ENCODE measurements around the gene SPOCK2. TPM values are rescaled to one million over a fixed set of nuclear protein-coding genes. Genes with fewer than 3 reads are reported as not detected.
A peak's percentile ranks its signal among the peaks of the same experiment; 100 is the strongest.
"Not testable (repeated sequence)": the region's sequence is repeated elsewhere in the genome, so short reads cannot be mapped to it uniquely, and the experiment has no call there.

Gene SPOCK2
- 1 to 10 TPM; 3.4 to 6.7 (median 5.3) TPM for total RNA-seq

- in situ Hi-C loops (cut with MboI; ENCODE audit: low sequenced_read_pairs in 4 of 4) (no loop called here), intact Hi-C loops (cut with DNase I; ENCODE audit: low total_unique reads) (no loop called here)
- TF ChIP-seq, protein P1, sequence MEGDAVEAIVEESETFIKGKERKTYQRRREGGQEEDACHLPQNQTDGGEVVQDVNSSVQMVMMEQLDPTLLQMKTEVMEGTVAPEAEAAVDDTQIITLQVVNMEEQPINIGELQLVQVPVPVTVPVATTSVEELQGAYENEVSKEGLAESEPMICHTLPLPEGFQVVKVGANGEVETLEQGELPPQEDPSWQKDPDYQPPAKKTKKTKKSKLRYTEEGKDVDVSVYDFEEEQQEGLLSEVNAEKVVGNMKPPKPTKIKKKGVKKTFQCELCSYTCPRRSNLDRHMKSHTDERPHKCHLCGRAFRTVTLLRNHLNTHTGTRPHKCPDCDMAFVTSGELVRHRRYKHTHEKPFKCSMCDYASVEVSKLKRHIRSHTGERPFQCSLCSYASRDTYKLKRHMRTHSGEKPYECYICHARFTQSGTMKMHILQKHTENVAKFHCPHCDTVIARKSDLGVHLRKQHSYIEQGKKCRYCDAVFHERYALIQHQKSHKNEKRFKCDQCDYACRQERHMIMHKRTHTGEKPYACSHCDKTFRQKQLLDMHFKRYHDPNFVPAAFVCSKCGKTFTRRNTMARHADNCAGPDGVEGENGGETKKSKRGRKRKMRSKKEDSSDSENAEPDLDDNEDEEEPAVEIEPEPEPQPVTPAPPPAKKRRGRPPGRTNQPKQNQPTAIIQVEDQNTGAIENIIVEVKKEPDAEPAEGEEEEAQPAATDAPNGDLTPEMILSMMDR (IDR thresholded peaks at IDR 0.05 in 4 of 5, conservative IDR thresholded peaks at IDR 0.05 in 1 of 5), result no peak
- TF ChIP-seq POLR2A (IDR thresholded peaks at IDR 0.05), result no peak
- peak within 1 kb of the TSS; percentile 44 to 53 (median 50) for H3K4me3 ChIP-seq
- DNase-seq, result no peak
- no peaks in the 10 kb centered on the region for H3K36me3 ChIP-seq
- peaks cover 31 to 44% (median 39%) of the 10 kb centered on the region in 3 donors for H3K27me3 ChIP-seq
- peak; percentile 16 to 22 for ATAC-seq
- H3K27ac ChIP-seq, result peak within 1 kb of the TSS; percentile 33 to 68 (median 59)
- H3K4me1 ChIP-seq, result peaks cover 14 to 18% of the 10 kb centered on the region in 2 donors
- H3K9me3 ChIP-seq, result no peaks in the 10 kb centered on the region
Measured at GRCh38 chr10:72087969-72088888, at the start of gene SPOCK2. SPOCK2 (minus strand) TSS chr10:72088551; CDS start chr10:72088328, 223 bp downstream.

GRCh38 chr10:72137583-72137982, 49.2 kb upstream of the SPOCK2 start:
- in situ Hi-C loops (cut with MboI; ENCODE audit: low sequenced_read_pairs in 4 of 4) (loop anchor here in 2 of 4 donors (10.0 to 25.0 kb wide), 2 partner anchors 197 to 200 kb away; no protein-coding TSS in a partner anchor), intact Hi-C loops (cut with DNase I; ENCODE audit: low total_unique reads) (no loop called here)
- H3K27ac ChIP-seq, result no peak overlapping the region

GRCh38 chr10:72136225-72136624, 47.9 kb upstream of the SPOCK2 start:
- H3K4me3 ChIP-seq; H3K27me3 ChIP-seq; H3K36me3 ChIP-seq; H3K9me3 ChIP-seq; ATAC-seq; H3K27ac ChIP-seq; intact Hi-C loops (cut with DNase I; ENCODE audit: low total_unique reads); H3K4me1 ChIP-seq; DNase-seq: not testable (repeated sequence)
- in situ Hi-C loops (cut with MboI; ENCODE audit: low sequenced_read_pairs in 4 of 4), result loop anchor here in 2 of 4 donors (10.0 to 25.0 kb wide), 2 partner anchors 199 to 201 kb away; no protein-coding TSS in a partner anchor

More at GRCh38 chr10:72137583-72137982, 49.2 kb upstream of the SPOCK2 start:
- no peaks in the 10 kb centered on the region for H3K27me3 ChIP-seq
- no peak for DNase-seq
- no peaks in the 10 kb centered on the region for H3K9me3 ChIP-seq
- TF ChIP-seq, protein P1 (IDR thresholded peaks at IDR 0.05 in 4 of 5, conservative IDR thresholded peaks at IDR 0.05 in 1 of 5), result no peak
- TF ChIP-seq POLR2A (IDR thresholded peaks at IDR 0.05), result no peak
- no peak overlapping the region for H3K4me3 ChIP-seq
- no peak for ATAC-seq
- peaks cover 0 to 2% of the 10 kb centered on the region in 2 donors for H3K4me1 ChIP-seq
- H3K36me3 ChIP-seq, result no peaks in the 10 kb centered on the region

GRCh38 chr10:72134785-72135767, 46.7 kb upstream of the SPOCK2 start:
- no peak for ATAC-seq
- Histone ChIP-seq H3K9me3 (no peaks in the 10 kb centered on the region), H3K4me3 (no peak overlapping the region), H3K4me1 (peaks cover 0 to 6% of the 10 kb centered on the region in 2 donors), H3K36me3 (no peaks in the 10 kb centered on the region), H3K27me3 (no peaks in the 10 kb centered on the region), H3K27ac (no peak overlapping the region)
- intact Hi-C loops (cut with DNase I; ENCODE audit: low total_unique reads) (loop anchor here (5.0 kb wide), 1 partner anchor 87 kb away; no protein-coding TSS in a partner anchor), in situ Hi-C loops (cut with MboI; ENCODE audit: low sequenced_read_pairs in 4 of 4) (loop anchor here (5.0 to 25.0 kb wide), 3 partner anchors 192 to 202 kb away; no protein-coding TSS in a partner anchor)
- no peak for DNase-seq
- no peak for TF ChIP-seq POLR2A (IDR thresholded peaks at IDR 0.05)
- TF ChIP-seq, protein P1 (IDR thresholded peaks at IDR 0.05 in 4 of 5, conservative IDR thresholded peaks at IDR 0.05 in 1 of 5), result no peak

All from gastrocnemius medialis (tissue), 4 donors.